B cell (primary cell): Measurements from ENCODE around the gene CD14. TPM values are rescaled to one million over a fixed set of nuclear protein-coding genes. Genes with fewer than 3 reads are reported as not detected.

Experiments used
- ATAC-seq: fragments of 200-7000 bp; cut with Tn5 transposase; one replicate; pipeline ENCODE4 v1.10.0; 2021; ENCODE audit warnings: low read depth, mild to moderate bottlenecking, moderate number of reproducible peaks, moderate library complexity
- CTCF ChIA-PET: fragments of 350-600 bp; sonication (Branson Sonifier 250); formaldehyde crosslinking; loops from one replicate; lab custom pipeline; 2021; ENCODE audit warnings: antibody characterized with exemption, inconsistent platforms; lab: Charles Lee
- POLR2A ChIA-PET: fragments of 350-600 bp; sonication (Branson Sonifier 250); formaldehyde crosslinking; loops from one replicate; lab custom pipeline; 2021; ENCODE audit warnings: antibody characterized with exemption; lab: Charles Lee
- DNase-seq: peaks from one replicate; pipeline ENCODE4 v3.0.0; 2013
- H2AFZ ChIP-seq: 2 replicates; pipeline ENCODE4 v1.6.1; 2012; ENCODE audit warnings: mild to moderate bottlenecking, low read depth, low read length; ENCODE audit not compliant: insufficient read depth, poor library complexity, severe bottlenecking
- H3K27ac ChIP-seq, 2 donors: 1 replicate in 1 of 2; 2 replicates in 1 of 2; pipeline ENCODE4 v1.5.1; 2012 to 2013; ENCODE audit warnings: low read length in 2 of 2, mild to moderate bottlenecking in 2 of 2, moderate library complexity in 1 of 2
- H3K27me3 ChIP-seq, 4 experiments: fragments of 200-600 bp in 1 of 4; sonication (generic) in 1 of 4; replicated peaks in 1 of 4; 1 replicate in 2 of 4; 2 replicates in 2 of 4; pipeline versions ENCODE4 v1.6.1 to v1.7.0; 2013 to 2016; ENCODE audit warnings: low read length in 3 of 4, mild to moderate bottlenecking in 2 of 4, mixed read lengths in 1 of 4, moderate library complexity in 1 of 4; ENCODE audit not compliant: insufficient read depth in 4 of 4, control insufficient read depth in 3 of 4; ENCODE audit errors: control extremely low read depth in 1 of 4
- H3K36me3 ChIP-seq, 2 experiments: replicated peaks in 1 of 2; 1 replicate in 1 of 2; 2 replicates in 1 of 2; pipeline versions ENCODE4 v1.6.1 to v1.7.1; 2013; ENCODE audit warnings: low read length in 1 of 2; ENCODE audit not compliant: insufficient read depth in 2 of 2, control insufficient read depth in 1 of 2; ENCODE audit errors: control extremely low read depth in 1 of 2, extremely low read depth in 1 of 2
- H3K4me1 ChIP-seq, 2 donors: fragments of 200-600 bp in 1 of 2; sonication (generic) in 1 of 2; 1 replicate in 1 of 2; 2 replicates in 1 of 2; pipeline versions ENCODE4 v1.5.1 to v1.6.1; 2013 to 2017; ENCODE audit warnings: low read length in 2 of 2; ENCODE audit not compliant: control insufficient read depth in 2 of 2, insufficient read depth in 2 of 2
- H3K4me2 ChIP-seq: replicated peaks from 2 replicates; pipeline ENCODE3; 2012; ENCODE audit warnings: mild to moderate bottlenecking, low read depth, low read length; ENCODE audit not compliant: poor library complexity, severe bottlenecking
- H3K4me3 ChIP-seq, 5 experiments: fragments of 200-600 bp in 1 of 5; sonication (generic) in 1 of 5; 1 replicate in 3 of 5; 2 replicates in 2 of 5; pipeline versions ENCODE4 v1.5.1 to v1.7.0; 2011 to 2016; ENCODE audit warnings: low read length in 4 of 5, mild to moderate bottlenecking in 4 of 5, low read depth in 2 of 5, control low read depth in 1 of 5, moderate library complexity in 1 of 5; ENCODE audit not compliant: insufficient read depth in 1 of 5; ENCODE audit errors: control extremely low read depth in 1 of 5, extremely low read depth in 1 of 5
- H3K79me2 ChIP-seq: fragments of 200-600 bp; sonication (generic); one replicate; pipeline ENCODE4 v1.6.0; 2016; ENCODE audit warnings: low read length; ENCODE audit not compliant: control insufficient read depth, insufficient read depth
- H3K9ac ChIP-seq: fragments of 200-600 bp; sonication (generic); 2 replicates; pipeline ENCODE4 v1.6.1; 2017; ENCODE audit warnings: mild to moderate bottlenecking, low read length, moderate library complexity
- H3K9me3 ChIP-seq, 3 donors: one replicate each; pipeline versions ENCODE4 v1.6.1 to v1.7.1; 2013; ENCODE audit warnings: low read length in 2 of 3; ENCODE audit not compliant: control insufficient read depth in 2 of 3, insufficient read depth in 1 of 3; ENCODE audit errors: control extremely low read depth in 1 of 3
- H4K20me1 ChIP-seq: 2 replicates; pipeline ENCODE4 v1.6.0; 2012; ENCODE audit warnings: mild to moderate bottlenecking, low read length; ENCODE audit not compliant: insufficient read depth, control insufficient read depth, poor library complexity, severe bottlenecking
- H3K27ac Mint-ChIP-seq: one replicate; pipeline ENCODE4 v1.8.0; 2021; ENCODE audit warnings: mixed read lengths
- H3K27me3 Mint-ChIP-seq: one replicate; pipeline ENCODE4 v1.8.0; 2021; ENCODE audit warnings: mixed read lengths
- H3K4me1 Mint-ChIP-seq: one replicate; pipeline ENCODE4 v1.8.0; 2021; ENCODE audit warnings: mixed read lengths
- H3K4me3 Mint-ChIP-seq: one replicate; pipeline ENCODE4 v1.8.0; 2021; ENCODE audit warnings: mixed read lengths
- H3K9me3 Mint-ChIP-seq: one replicate; pipeline ENCODE4 v1.8.0; 2022; ENCODE audit warnings: mixed read lengths; ENCODE audit not compliant: insufficient read depth
- EZH2 ChIP-seq: IDR thresholded peaks from 2 replicates; pipeline ENCODE4 v1.6.1; 2012; ENCODE audit warnings: borderline replicate concordance, low read depth, mild to moderate bottlenecking, moderate library complexity, low read length; ENCODE audit not compliant: insufficient read depth, poor library complexity, severe bottlenecking
- WGBS: methylation state at CpG from one replicate; pipeline ENCODE4 v1.1.5; 2013; ENCODE audit warnings: missing lambda C conversion rate; ENCODE audit not compliant: insufficient coverage; 5-methylcytosine and 5-hydroxymethylcytosine counted together
- intact Hi-C: fragments of 100-400 bp; cut with micrococcal nuclease; formaldehyde crosslinking; loops from one replicate; pipeline ENCODE4 v1.10.0; 2022
- polyA plus RNA-seq: library from polyadenylated mRNA; depleted of rRNA; stranded (reverse); fragments of >200 nt; gene quantifications from 2 replicates; pipeline ENCODE4 v1.2.3, GENCODE V29; 2012
- total RNA-seq, 2 donors: library from RNA; stranded (reverse); fragments of 120-200 nt in 1 of 2; gene quantifications; 1 replicate in 1 of 2; 2 replicates in 1 of 2; pipeline versions ENCODE4 v1.2.3 to v1.2.4, GENCODE V29; 2013 to 2022
- TF ChIP-seq, protein P1 (sequence below): fragments of 200-600 bp; IDR thresholded peaks from one replicate; pipeline ENCODE4 v1.8.0; 2022; ENCODE audit warnings: antibody characterized with exemption, mild to moderate bottlenecking

Gene CD14
- total and polyA plus RNA-seq, 2 donors (not counting 1 experiment from before 2014, with no cell fraction given), result 1.8 to 11.4 TPM

DNA sequence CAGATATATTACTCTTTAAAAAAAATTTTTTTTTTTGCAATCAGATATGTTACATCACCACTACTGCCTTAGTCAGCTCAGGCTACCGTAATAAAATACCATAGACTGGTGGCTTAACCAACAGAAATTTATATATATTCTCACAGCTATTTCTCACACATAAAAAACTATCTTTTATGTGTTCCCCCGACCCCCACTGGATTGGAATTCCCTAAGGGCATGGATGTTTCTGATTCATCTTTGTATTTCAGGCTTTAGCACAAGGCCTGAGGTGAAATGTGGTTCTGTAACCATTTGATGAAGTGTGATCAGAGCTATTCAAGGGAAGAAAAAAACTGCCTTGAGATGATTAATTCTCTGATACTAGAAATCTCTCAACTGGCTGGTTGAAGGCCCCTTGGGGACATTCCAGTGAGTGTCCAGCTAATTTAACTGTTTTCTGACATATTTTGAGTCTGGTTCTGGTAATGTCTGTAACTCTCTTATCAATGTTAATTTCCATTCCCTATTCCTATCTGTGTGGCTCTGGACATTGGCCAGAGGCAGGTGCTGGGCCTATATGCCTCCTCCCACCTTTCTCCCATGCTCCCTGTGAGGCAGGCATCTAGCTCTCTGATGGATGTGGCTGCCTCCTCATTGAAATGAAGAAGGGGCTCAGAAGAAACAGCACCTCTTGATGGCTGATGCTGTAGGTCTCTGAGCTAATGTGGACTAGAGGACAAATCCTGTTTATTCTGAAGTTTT, 2.5 kb downstream of the CD14 start:
- no peak overlapping the region for H3K4me2 ChIP-seq
- 80% methylated on average over 1 of the region's 2 CpGs for WGBS

DNA sequence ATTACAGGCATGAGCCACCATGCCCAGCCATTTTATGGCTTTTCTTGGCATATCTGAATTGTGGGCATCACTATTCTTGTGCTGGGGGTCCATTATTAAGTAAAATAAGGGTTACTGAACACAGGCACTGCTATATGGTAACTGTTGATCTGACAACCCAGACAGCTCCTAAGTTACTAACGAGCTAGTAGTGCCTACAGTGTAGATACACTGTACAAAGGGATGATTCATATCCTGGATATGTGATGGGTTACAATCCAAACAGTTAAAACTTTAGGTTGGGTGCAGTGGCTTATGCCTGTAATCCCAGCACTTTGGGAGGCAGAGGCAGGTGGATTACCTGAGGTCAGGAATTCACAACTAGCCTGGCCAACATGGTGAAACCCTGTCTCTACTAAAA, 4.3 kb downstream of the CD14 start:
- POLR2A ChIA-PET, result no interaction called here
- 71% methylated on average over 1 of the region's 1 CpG for WGBS
- peaks cover 18% of the 10 kb centered on the region for H3K4me1 Mint-ChIP-seq
- Histone ChIP-seq H3K4me1 (peaks cover 16 to 19% of the 10 kb centered on the region in 2 donors), H3K9me3 (peaks cover 0 to 13% (median 8%) of the 10 kb centered on the region in 3 donors), H4K20me1 (no peaks in the 10 kb centered on the region), H3K4me2 (no peak overlapping the region), H2AFZ (no peak overlapping the region), H3K4me3 (no peak overlapping the region), H3K27me3 (peaks cover 0 to 37% (median 14%) of the 10 kb centered on the region in 4 experiments), H3K79me2 (no peaks in the 10 kb centered on the region), H3K9ac (no peak overlapping the region), H3K36me3 (no peaks in the 10 kb centered on the region), H3K27ac (no peak overlapping the region)
- no peak for TF ChIP-seq EZH2
- TF ChIP-seq, protein P1, sequence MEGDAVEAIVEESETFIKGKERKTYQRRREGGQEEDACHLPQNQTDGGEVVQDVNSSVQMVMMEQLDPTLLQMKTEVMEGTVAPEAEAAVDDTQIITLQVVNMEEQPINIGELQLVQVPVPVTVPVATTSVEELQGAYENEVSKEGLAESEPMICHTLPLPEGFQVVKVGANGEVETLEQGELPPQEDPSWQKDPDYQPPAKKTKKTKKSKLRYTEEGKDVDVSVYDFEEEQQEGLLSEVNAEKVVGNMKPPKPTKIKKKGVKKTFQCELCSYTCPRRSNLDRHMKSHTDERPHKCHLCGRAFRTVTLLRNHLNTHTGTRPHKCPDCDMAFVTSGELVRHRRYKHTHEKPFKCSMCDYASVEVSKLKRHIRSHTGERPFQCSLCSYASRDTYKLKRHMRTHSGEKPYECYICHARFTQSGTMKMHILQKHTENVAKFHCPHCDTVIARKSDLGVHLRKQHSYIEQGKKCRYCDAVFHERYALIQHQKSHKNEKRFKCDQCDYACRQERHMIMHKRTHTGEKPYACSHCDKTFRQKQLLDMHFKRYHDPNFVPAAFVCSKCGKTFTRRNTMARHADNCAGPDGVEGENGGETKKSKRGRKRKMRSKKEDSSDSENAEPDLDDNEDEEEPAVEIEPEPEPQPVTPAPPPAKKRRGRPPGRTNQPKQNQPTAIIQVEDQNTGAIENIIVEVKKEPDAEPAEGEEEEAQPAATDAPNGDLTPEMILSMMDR, result no peak
- DNase-seq (no peak), ATAC-seq (no peak)
- no peak overlapping the region for H3K27ac Mint-ChIP-seq
- H3K4me3 Mint-ChIP-seq, result no peak overlapping the region
- peaks cover 3% of the 10 kb centered on the region for H3K9me3 Mint-ChIP-seq
- peaks cover 19% of the 10 kb centered on the region for H3K27me3 Mint-ChIP-seq
- intact Hi-C loops, result no loop called here
- CTCF ChIA-PET, result no interaction called here

More for the DNA sequence above, 2.5 kb downstream of the CD14 start:
- Mint-ChIP-seq H3K9me3 (peaks cover 3% of the 10 kb centered on the region), H3K27me3 (peaks cover 22% of the 10 kb centered on the region), H3K4me1 (peaks cover 21% of the 10 kb centered on the region), H3K27ac (no peak overlapping the region), H3K4me3 (no peak overlapping the region)
- Histone ChIP-seq H4K20me1 (no peaks in the 10 kb centered on the region), H3K9me3 (peaks cover 0 to 13% (median 8%) of the 10 kb centered on the region in 3 donors), H2AFZ (no peak overlapping the region), H3K4me1 (peaks cover 16 to 19% of the 10 kb centered on the region in 2 donors), H3K27me3 (peaks cover 0 to 37% (median 14%) of the 10 kb centered on the region in 4 experiments), H3K9ac (no peak overlapping the region), H3K4me3 (peak overlapping the region in 1 of 5 experiments; percentile 38), H3K27ac (no peak overlapping the region), H3K79me2 (no peaks in the 10 kb centered on the region), H3K36me3 (no peaks in the 10 kb centered on the region)
- TF ChIP-seq, protein P1, result no peak
- no peak for TF ChIP-seq EZH2
- ChIA-PET CTCF (no interaction called here), POLR2A (interaction anchor here (0.8 kb wide), 1 partner anchor 17 kb away, joined by 3 read pairs; the partner anchor contains the start of genes IK and NDUFA2)
- DNase-seq (no peak), ATAC-seq (no peak)
- intact Hi-C loops, result no loop called here
